ENCODE data around the gene PCDHGB5.

Gene PCDHGB5

DNA sequence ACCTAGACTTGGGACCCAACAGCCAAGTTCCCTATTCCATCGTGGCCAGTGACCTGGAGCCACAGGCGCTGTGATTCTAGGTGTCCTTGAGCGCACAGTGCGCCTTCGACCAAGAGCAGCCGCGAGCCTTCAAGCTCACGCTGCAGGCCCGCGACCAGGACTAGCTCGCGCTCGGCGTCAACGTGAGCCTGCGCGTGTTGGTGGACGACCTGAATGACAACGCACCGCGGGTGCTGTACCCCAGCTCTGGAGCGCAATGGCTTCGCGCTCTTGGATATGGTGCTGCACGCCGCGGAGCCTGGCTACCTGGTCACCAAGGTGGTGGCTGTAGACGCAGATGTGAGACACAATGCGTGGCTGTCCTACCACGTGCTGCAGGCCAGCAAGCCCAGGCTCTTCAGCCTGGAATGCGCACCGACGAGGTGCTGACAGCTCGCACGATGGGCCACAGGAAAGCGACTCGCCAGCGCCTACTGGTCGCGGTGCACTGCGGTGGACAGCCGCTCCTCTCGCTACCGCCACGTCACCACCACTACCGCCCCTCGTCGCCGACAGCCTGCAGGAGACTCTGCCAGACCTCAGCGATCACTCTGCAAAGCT, 43.9 kb downstream of the PCDHGB5 start:
- no peak for DNase-seq (ENCODE audit: low read depth)
